ENCODE measurements around the gene BTBD16. TPM values are rescaled to one million over a fixed set of nuclear protein-coding genes. Genes with fewer than 3 reads are reported as not detected.

BTBD16 gene
- total RNA-seq, 1 donor from 2014 or later: not detected

DNA sequence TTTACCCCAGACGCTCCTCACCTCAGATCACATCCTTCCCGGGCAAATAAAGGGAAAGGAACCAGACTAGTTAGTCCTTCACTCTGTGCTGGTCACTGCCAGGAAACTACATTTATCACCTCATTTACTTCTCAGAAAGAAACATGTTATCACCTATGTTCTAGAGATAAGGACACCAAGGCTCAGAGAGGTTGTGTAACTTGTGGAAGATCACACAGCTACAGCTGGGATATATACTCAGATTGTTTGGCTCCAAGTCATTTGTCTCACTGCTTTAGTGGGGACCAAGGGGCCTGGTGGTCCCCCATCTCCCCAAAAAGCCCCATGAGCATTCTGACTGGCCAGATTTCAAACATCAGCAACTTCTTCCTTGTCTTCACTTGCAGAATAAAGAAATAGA lies 17.5 kb upstream of the BTBD16 start:
- intact Hi-C loops (cut with DNase I): no loop called here
- Histone ChIP-seq H3K36me3 (peaks cover 43 to 49% of the 10 kb centered on the region in 2 donors), H3K4me3 (no peak overlapping the region), H3K4me1 (no peaks in the 10 kb centered on the region), H3K9me3 (no peaks in the 10 kb centered on the region), H3K27ac (no peak overlapping the region), H3K27me3 (no peaks in the 10 kb centered on the region)
- no peak for DNase-seq (ENCODE audit: low spot score in 2 of 2)
- TF ChIP-seq, protein P1, sequence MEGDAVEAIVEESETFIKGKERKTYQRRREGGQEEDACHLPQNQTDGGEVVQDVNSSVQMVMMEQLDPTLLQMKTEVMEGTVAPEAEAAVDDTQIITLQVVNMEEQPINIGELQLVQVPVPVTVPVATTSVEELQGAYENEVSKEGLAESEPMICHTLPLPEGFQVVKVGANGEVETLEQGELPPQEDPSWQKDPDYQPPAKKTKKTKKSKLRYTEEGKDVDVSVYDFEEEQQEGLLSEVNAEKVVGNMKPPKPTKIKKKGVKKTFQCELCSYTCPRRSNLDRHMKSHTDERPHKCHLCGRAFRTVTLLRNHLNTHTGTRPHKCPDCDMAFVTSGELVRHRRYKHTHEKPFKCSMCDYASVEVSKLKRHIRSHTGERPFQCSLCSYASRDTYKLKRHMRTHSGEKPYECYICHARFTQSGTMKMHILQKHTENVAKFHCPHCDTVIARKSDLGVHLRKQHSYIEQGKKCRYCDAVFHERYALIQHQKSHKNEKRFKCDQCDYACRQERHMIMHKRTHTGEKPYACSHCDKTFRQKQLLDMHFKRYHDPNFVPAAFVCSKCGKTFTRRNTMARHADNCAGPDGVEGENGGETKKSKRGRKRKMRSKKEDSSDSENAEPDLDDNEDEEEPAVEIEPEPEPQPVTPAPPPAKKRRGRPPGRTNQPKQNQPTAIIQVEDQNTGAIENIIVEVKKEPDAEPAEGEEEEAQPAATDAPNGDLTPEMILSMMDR (IDR thresholded peaks at IDR 0.05): no peak

DNA sequence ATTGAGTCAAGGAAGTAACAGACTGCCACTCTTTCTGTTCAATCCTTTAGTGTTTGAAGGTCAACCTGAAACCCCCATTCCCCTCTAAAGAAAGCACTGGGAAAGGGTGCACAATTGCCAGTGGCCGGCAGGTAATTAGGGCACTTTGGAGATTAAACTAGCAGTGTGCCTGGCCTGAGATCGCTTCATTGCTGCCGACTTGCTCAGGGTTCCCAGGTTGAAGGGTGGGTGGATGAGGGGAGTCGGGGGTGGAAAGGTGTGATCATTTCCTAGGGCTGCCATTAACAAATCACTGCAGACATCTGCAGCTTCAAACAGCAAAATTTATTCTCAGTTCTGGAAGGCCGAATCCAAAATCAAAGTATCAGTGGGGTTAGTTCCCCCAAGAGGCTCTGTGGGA lies 16.3 kb upstream of the BTBD16 start:
- Histone ChIP-seq H3K27ac (no peak overlapping the region), H3K9me3 (no peaks in the 10 kb centered on the region), H3K36me3 (peaks cover 32 to 37% of the 10 kb centered on the region in 2 donors), H3K27me3 (no peaks in the 10 kb centered on the region), H3K4me3 (no peak overlapping the region), H3K4me1 (no peaks in the 10 kb centered on the region)
- intact Hi-C loops (cut with DNase I): no loop called here
- TF ChIP-seq, protein P1 (IDR thresholded peaks at IDR 0.05): no peak
- DNase-seq (ENCODE audit: low spot score in 2 of 2): no peak

DNA sequence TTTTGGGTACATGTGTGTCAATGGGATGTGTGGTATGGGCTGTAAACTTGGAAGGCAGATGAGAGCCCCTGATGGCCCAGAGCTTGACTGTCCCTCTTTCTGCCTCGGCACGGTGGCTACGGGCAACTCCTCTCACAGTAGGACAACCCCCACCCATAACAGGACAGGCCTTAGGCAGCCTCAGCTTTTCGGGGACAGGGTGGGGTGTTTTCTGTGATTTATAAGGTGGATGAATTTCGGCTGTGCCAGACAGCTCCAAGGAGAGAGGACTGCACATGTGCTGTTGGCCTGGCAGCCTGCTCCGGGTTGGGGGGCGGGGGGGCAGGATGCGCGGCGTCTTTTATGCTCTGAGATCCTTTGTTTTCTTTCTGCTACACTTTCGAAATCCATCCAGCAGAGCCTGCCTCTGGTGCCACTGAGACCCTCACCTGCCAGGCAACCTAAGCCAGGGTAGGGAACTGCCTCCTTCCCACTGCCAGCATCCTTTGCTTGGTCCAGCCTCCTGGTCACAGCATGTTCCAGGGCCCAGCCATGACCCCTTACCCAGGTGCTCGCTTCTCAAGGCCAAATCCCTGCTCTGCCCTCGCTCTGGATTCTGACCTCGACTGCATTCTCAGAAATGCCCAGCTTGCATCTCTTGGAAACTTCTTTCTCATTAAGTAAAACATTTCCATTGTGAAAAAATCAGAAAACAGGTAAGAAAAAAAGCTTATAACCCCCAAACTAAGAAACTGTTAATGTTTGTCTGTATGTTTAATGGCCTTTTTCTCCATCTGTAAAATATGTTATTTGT lies 15.4 kb upstream of the BTBD16 start:
- Histone ChIP-seq H3K4me3 (no peak overlapping the region), H3K36me3 (peaks cover 25 to 31% of the 10 kb centered on the region in 2 donors), H3K27ac (no peak overlapping the region), H3K27me3 (no peaks in the 10 kb centered on the region), H3K4me1 (no peaks in the 10 kb centered on the region), H3K9me3 (no peaks in the 10 kb centered on the region)
- TF ChIP-seq, protein P1 (IDR thresholded peaks at IDR 0.05): no peak
- DNase-seq (ENCODE audit: low spot score in 2 of 2): no peak
- intact Hi-C loops (cut with DNase I): no loop called here

DNA sequence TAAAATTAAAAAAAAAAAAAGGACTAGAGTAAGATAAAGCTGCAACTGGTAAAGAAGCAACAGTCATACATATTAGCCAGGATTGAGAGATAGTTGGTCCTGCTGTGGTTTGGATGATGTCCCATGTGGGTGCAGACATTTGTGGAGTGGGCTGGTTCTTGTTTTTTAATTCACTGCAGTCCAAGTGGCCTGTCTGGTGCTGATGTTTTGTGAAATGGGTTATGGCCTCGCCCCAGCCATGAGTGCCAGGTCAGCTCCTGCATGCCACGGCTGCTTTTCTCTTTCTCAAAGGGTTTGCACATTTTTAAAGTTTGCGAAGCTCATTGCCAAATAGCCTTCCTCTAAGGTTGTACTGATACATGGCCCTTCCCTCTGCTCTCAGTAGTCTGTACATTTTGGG lies 14.1 kb upstream of the BTBD16 start:
- Histone ChIP-seq H3K36me3 (peaks cover 19 to 31% of the 10 kb centered on the region in 2 donors), H3K27ac (no peak overlapping the region), H3K27me3 (no peaks in the 10 kb centered on the region), H3K4me3 (no peak overlapping the region), H3K9me3 (peaks cover 0 to 3% of the 10 kb centered on the region in 2 donors), H3K4me1 (no peaks in the 10 kb centered on the region)
- intact Hi-C loops (cut with DNase I): no loop called here
- TF ChIP-seq, protein P1 (IDR thresholded peaks at IDR 0.05): no peak
- no peak for DNase-seq (ENCODE audit: low spot score in 2 of 2)

DNA sequence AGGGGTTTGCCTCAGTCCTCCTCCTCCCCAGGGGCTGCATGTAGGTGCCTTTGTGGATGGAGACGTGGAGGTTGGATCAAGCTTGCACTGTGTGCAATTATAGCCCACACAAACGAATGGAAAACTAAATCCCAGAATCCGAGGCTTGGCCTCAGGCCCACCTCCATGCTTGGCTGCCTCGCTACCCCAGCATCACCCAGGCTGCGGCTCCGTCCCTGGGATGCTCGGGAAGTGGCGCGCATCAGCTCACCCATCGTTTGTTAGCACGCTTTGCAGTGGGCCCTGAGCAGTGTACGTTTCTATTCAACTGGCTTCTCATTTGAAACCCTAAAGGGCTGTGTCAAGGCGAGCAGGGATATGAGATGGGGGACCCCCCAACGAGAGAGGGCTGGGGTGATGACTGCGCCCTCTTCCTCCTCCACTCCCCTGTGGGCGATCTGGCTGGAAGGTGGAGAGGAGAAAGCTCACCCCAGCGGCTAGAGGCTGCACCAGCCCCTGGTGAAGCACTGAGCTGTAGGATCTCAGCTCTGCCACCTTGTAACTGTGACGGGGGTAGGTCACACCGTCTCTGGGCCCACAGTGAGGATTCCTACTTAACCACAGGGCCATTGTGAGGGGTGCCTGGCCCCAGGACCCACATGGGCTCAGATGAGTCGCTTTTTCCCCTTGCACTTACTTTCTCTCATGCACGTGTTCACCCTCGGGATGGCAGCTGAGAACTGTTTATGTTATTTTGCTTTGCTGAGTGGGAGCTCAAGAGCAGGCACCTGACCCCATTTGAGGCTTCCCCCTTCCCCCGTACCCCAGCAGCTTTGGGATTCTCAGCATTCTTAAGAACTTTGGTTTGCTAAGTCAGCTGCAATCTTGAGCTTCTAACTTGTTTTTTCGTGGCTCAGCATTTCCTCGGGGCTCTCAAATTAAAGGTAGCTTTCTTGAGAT lies 12.7 kb upstream of the BTBD16 start:
- H3K9me3 ChIP-seq: peaks cover 0 to 11% of the 10 kb centered on the region in 2 donors
- DNase-seq (ENCODE audit: low spot score in 2 of 2): no peak
- no peaks in the 10 kb centered on the region for H3K4me1 ChIP-seq
- H3K27ac ChIP-seq: no peak overlapping the region
- H3K36me3 ChIP-seq: peaks cover 12 to 31% of the 10 kb centered on the region in 2 donors
- H3K4me3 ChIP-seq: no peak overlapping the region
- TF ChIP-seq, protein P1 (IDR thresholded peaks at IDR 0.05): no peak
- intact Hi-C loops (cut with DNase I): no loop called here
- H3K27me3 ChIP-seq: no peaks in the 10 kb centered on the region
